Ureter (tissue), 1 donor: ENCODE results near the gene MAPK1. TPM values are rescaled to one million over a fixed set of nuclear protein-coding genes. Genes with fewer than 3 reads are reported as not detected.
"Not testable (repeated sequence)": the region's sequence is repeated elsewhere in the genome, so short reads cannot be mapped to it uniquely, and the experiment has no call there.

Experiments used
- DNase-seq: peaks from one replicate; pipeline ENCODE4 v3.0.0-alpha.2; 2020; ENCODE audit warnings: low spot score
- total RNA-seq: library from RNA; stranded (reverse); gene quantifications from one replicate; pipeline ENCODE4 v1.2.4, GENCODE V29; 2023
- donor health status: DM: yes; HTN: yes; CAD: no.

MAPK1 gene
- total RNA-seq, 1 donor from 2014 or later: 136 TPM

GRCh38 chr22:21758091-21758864 is 109.2 kb downstream of the MAPK1 start:
- no peak for DNase-seq

- no peak for DNase-seq
Measured at GRCh38 chr22:21755851-21756284, 111.6 kb downstream of the MAPK1 start.

GRCh38 chr22:21754523-21754922 is 112.9 kb downstream of the MAPK1 start:
- DNase-seq: no peak

- no peak for DNase-seq
Measured at GRCh38 chr22:21753374-21754111, 113.9 kb downstream of the MAPK1 start.

GRCh38 chr22:21752276-21752675 is 115.2 kb downstream of the MAPK1 start:
- DNase-seq: no peak

GRCh38 chr22:21745948-21746347 is 121.5 kb downstream of the MAPK1 start:
- no peak for DNase-seq

- not testable (repeated sequence) for DNase-seq
Measured at GRCh38 chr22:21744917-21745316, 122.5 kb downstream of the MAPK1 start.

GRCh38 chr22:21741790-21742189 is 125.7 kb downstream of the MAPK1 start:
- no peak for DNase-seq

GRCh38 chr22:21741059-21741458 is 126.4 kb downstream of the MAPK1 start:
- DNase-seq: no peak

GRCh38 chr22:21739828-21740377 is 127.5 kb downstream of the MAPK1 start:
- no peak for DNase-seq

GRCh38 chr22:21738966-21739365 is 128.5 kb downstream of the MAPK1 start:
- DNase-seq: no peak

- no peak for DNase-seq
Measured at GRCh38 chr22:21738081-21738480, 129.4 kb downstream of the MAPK1 start.

- no peak for DNase-seq
Measured at GRCh38 chr22:21736948-21737347, 130.5 kb downstream of the MAPK1 start.

GRCh38 chr22:21736084-21736642 is 131.3 kb downstream of the MAPK1 start:
- peak; percentile 47 for DNase-seq

- peak; percentile 96 for DNase-seq
Measured at GRCh38 chr22:21735200-21736083, 132.0 kb downstream of the MAPK1 start, which contains the start of gene YPEL1. TSS of gene YPEL1 (minus strand) at chr22:21735794. CDS start at chr22:21710744, 25,050 bp downstream.

- DNase-seq: no peak
Measured at GRCh38 chr22:21734540-21735199, 132.8 kb downstream of the MAPK1 start.

GRCh38 chr22:21731503-21731902 is 135.9 kb downstream of the MAPK1 start:
- DNase-seq: no peak

- DNase-seq: no peak
Measured at GRCh38 chr22:21730535-21731308, 136.7 kb downstream of the MAPK1 start.

- not testable (repeated sequence) for DNase-seq
Measured at GRCh38 chr22:21729184-21729583, 138.3 kb downstream of the MAPK1 start.

- DNase-seq: no peak
Measured at GRCh38 chr22:21728270-21728669, 139.2 kb downstream of the MAPK1 start.
